22Rv1 (cell line): ENCODE measurements around the gene ADGRA1.

Source experiments
- H3K27ac ChIP-seq: fragments of 450-650 bp; 2 replicates; pipeline ENCODE4 v1.5.1; 2017
- ZFX ChIP-seq: fragments of 450-650 bp; IDR thresholded peaks from 2 replicates; pipeline ENCODE4 v1.6.1; 2017; ENCODE audit warnings: antibody characterized with exemption, borderline replicate concordance
- TF ChIP-seq, protein P1 (sequence below): fragments of 450-650 bp; IDR thresholded peaks from 2 replicates; pipeline ENCODE4 v1.5.1; 2017; ENCODE audit warnings: mild to moderate bottlenecking

Gene ADGRA1

DNA sequence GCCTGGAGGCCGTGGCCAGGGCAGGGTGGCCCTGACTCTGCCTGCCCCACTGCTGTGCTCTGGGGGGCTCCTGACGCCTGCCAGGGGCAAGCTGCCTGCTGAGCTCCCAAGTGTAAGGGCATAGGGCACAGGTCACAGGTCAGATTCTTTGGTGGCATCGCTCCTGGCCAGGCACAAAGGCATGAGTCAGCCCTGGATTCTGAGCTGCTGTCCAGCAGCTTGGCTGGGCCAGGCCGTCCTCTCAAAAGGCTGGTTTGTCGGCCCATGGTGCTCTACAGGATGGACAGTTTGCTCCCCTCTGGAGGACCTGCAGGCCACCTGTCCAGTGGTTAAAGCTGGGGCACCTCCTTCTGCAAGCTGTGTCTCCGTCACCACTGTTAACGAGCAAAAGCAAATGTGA lies 2.9 kb downstream of the ADGRA1 start:
- TF ChIP-seq, protein P1, sequence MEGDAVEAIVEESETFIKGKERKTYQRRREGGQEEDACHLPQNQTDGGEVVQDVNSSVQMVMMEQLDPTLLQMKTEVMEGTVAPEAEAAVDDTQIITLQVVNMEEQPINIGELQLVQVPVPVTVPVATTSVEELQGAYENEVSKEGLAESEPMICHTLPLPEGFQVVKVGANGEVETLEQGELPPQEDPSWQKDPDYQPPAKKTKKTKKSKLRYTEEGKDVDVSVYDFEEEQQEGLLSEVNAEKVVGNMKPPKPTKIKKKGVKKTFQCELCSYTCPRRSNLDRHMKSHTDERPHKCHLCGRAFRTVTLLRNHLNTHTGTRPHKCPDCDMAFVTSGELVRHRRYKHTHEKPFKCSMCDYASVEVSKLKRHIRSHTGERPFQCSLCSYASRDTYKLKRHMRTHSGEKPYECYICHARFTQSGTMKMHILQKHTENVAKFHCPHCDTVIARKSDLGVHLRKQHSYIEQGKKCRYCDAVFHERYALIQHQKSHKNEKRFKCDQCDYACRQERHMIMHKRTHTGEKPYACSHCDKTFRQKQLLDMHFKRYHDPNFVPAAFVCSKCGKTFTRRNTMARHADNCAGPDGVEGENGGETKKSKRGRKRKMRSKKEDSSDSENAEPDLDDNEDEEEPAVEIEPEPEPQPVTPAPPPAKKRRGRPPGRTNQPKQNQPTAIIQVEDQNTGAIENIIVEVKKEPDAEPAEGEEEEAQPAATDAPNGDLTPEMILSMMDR, result no peak
- no peak for TF ChIP-seq ZFX
- H3K27ac ChIP-seq, result no peak overlapping the region

DNA sequence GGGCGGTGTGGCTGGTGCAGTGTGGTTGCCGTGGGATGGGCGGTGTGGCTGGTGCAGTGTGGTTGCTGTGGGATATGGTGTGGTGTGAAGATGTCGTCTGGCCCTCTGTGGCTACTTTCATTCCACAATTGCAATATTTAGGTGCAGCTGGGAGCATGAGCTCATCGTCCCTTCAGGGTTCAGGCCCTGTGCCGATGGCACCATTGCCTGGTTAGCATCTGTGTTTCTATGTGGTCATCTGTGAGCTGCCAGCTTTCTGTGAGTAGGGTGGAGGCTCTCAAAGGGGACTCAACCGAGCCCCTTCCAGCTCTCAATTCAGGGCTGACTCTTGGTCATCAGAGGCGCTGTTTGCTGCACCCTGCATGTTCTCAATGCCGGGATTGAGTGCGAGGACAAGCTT lies 3.6 kb downstream of the ADGRA1 start:
- no peak overlapping the region for H3K27ac ChIP-seq
- TF ChIP-seq ZFX, result no peak
- TF ChIP-seq, protein P1, result no peak

DNA sequence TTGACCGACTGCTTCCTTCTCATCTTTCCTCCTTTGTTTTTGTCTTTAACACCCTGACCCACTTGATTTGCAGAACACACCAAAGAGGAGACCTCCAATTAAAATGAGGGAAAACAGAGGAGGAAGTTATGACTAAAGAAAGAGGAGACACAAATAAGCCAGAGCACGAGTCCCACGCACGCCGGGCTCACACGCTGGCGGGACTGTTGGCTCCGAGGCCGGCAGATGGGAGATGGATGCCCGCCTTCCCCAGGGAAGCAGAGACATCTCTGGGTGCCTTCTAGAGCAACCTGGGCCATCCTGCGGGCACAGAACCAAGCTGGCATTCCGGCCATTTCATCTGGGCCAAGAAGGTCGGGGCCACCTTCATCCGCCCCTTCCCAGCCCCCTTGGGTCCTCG lies 5.6 kb downstream of the ADGRA1 start:
- TF ChIP-seq ZFX, result no peak
- TF ChIP-seq, protein P1, result no peak
- no peak overlapping the region for H3K27ac ChIP-seq

DNA sequence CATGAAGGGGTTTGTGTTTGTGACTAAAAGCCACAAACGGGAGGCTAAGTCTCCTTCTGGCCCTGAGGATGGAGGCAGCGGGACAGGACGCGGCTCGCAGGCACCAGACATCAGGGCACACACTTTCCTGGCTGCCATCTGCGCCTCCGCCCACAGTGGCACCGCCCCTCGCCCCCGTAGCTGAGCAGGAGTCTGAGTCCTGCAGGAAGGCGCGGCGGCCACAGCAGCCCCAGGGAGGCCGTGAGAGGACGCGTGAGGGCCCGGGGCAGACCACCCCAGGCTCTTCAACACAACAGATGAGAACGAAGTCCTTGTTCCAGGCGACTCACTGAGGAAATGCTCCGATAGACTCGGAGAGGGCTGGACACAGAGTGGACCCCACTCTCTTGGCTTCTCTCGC lies 6.6 kb downstream of the ADGRA1 start:
- H3K27ac ChIP-seq, result no peak overlapping the region
- TF ChIP-seq ZFX, result no peak
- TF ChIP-seq, protein P1, result no peak

DNA sequence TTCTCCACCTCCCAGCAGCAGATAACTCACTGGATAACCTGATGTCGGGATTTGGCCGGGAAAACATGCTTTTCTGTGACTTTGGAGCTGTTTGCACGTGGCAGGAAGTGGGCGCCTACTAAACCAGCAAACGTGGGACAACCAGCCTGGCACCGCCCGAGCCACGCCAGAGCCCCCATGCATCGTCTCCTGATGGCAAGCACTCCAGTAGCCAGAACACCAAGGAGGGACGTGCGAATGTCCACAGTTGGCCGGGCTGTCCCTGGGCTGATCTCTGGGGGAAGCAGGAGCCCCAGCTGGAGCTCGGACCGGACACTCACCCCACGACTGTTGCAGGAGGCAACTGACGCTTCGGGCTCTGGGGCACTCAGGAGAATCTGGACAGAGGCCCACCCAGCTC lies 7.1 kb downstream of the ADGRA1 start:
- H3K27ac ChIP-seq, result no peak overlapping the region
- TF ChIP-seq ZFX, result no peak
- TF ChIP-seq, protein P1, result no peak

DNA sequence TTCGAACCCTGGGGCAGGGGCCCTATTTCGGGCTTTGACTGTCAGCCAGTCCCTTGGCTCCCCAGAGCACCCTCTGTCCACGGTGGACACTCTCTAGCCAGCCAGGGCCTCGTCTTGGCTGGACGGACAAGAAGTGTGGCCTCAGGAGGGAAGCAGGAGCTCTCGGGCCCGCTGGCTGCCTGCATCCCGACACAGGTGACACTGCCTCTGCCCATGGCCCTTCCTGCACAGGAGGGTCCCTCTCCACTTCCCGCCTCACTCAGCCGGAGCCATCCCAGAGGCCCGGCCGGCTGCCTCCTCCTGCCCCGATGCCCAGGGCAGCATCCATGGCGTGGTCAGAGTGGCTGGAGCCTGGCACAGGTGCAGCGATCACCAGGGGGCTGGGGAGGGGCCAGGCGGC lies 7.9 kb downstream of the ADGRA1 start:
- H3K27ac ChIP-seq, result no peak overlapping the region
- no peak for TF ChIP-seq ZFX
- TF ChIP-seq, protein P1, result no peak

DNA sequence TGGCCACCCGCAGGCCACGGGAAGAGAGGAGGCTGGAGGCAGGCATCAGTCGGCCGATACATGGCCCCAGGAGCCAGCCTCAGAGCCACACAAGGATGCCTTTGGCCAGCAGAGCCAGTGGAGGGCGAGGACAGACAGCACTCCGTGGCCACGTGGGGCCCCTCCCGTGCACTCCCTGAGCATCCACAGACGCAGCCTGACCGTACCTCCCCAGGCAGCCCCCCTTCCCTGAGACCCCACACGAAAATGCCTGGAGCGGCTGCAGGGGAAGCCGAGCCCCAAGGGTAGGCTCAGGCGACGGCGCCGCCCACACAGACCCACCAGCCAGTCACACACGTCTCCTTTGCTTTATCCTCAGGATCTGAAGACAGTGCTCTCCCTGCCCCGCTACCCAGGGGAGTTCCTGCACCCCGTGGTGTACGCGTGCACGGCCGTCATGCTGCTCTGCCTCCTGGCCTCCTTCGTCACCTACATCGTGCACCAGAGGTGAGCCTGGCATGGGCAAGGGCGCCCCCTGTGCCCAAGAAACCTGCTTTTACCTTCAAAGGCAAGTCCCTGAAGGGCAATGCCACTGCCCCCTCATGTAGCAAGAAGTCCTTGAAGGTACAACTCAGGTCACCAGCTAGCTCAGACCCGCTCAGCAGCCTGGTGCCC lies 9.0 kb downstream of the ADGRA1 start:
- no peak overlapping the region for H3K27ac ChIP-seq
- TF ChIP-seq, protein P1, result peak; percentile 23; the same call in 1 of the 2 replicates
- no peak for TF ChIP-seq ZFX
